K562 (cell line): ENCODE results near the gene PODN. TPM values are rescaled to one million over a fixed set of nuclear protein-coding genes. Genes with fewer than 3 reads are reported as not detected.
A peak's percentile ranks its signal among the peaks of the same experiment; 100 is the strongest.

ENCODE experiments used
- ATAC-seq: fragments of 200-7000 bp; cut with Tn5 transposase; 3 replicates; pipeline ENCODE4 v1.9.1; 2020; ENCODE audit warnings: moderate library complexity
- BruUV-seq: library from RNA; stranded (reverse); fragments of 400-500 nt; replicated peaks from 2 replicates; lab custom pipeline; 2021; lab: Mats Ljungman, UMichigan
- CTCF ChIA-PET: fragments of 300-600 bp; formaldehyde crosslinking; extraction: SDS; loops from one replicate; lab custom pipeline; 2021; ENCODE audit warnings: low intra/inter-chr PET ratio; lab: Yijun Ruan, JAX
- POLR2A ChIA-PET: fragments of 300-600, 350-650 bp; sonication (Branson Sonifier 250); formaldehyde crosslinking; extraction: SDS; loops from one replicate; lab custom pipeline; 2021; ENCODE audit warnings: antibody characterized with exemption, inconsistent platforms; lab: Yijun Ruan, JAX
- DNase-seq, 4 experiments: peaks; one replicate each; pipeline versions ENCODE4 v3.0.0 to v3.0.0-alpha.2; 2011 to 2018; ENCODE audit warnings: low spot score in 3 of 4, mixed read lengths in 3 of 4; ENCODE audit errors: extremely low read depth in 1 of 4
- FAIRE-seq: peaks from 2 replicates; lab custom pipeline; 2011; peaks lifted over from hg19 to GRCh38; lab: Jason Lieb, UNC
- H2AFZ ChIP-seq: 2 replicates; pipeline ENCODE4 v1.6.0; 2011; ENCODE audit warnings: low read depth, low read length, control low read depth, inconsistent platforms
- H3K27ac ChIP-seq: fragments of 200-600 bp; 3 replicates; pipeline ENCODE4 v1.8.0; 2011; ENCODE audit warnings: low read depth, mild to moderate bottlenecking, control low read depth, inconsistent platforms, low read length, moderate library complexity, mixed read lengths; ENCODE audit errors: extremely low read depth
- H3K27me3 ChIP-seq, 2 experiments: fragments of 300-600 bp in 1 of 2; 2 replicates in 1 of 2; 3 replicates in 1 of 2; pipeline versions ENCODE4 v1.6.0 to v1.8.0; 2011; ENCODE audit warnings: inconsistent platforms in 2 of 2, low read length in 2 of 2, mild to moderate bottlenecking in 1 of 2, mixed read lengths in 1 of 2, moderate library complexity in 1 of 2; ENCODE audit not compliant: control insufficient read depth in 2 of 2, insufficient read depth in 2 of 2
- H3K36me3 ChIP-seq: fragments of 300-600 bp; 3 replicates; pipeline ENCODE4 v1.8.0; 2011; ENCODE audit warnings: mild to moderate bottlenecking, low read length, inconsistent platforms; ENCODE audit not compliant: control insufficient read depth, insufficient read depth
- H3K4me1 ChIP-seq, 2 experiments: fragments of 200-600 bp in 1 of 2; replicated peaks in 1 of 2; 2 replicates in 1 of 2; 3 replicates in 1 of 2; pipeline versions ENCODE4 v1.5.1 to v1.8.0; 2011; ENCODE audit warnings: inconsistent platforms in 2 of 2, low read length in 2 of 2, mild to moderate bottlenecking in 1 of 2, mixed read lengths in 1 of 2, moderate library complexity in 1 of 2; ENCODE audit not compliant: control insufficient read depth in 2 of 2, insufficient read depth in 2 of 2
- H3K4me2 ChIP-seq: 2 replicates; pipeline ENCODE4 v1.6.1; 2011; ENCODE audit warnings: low read length, control low read depth, inconsistent platforms, mixed read lengths; ENCODE audit not compliant: insufficient read depth
- H3K4me3 ChIP-seq: fragments of 200-600 bp; sonication (generic), shearing (Covaris generic); 2 replicates; pipeline ENCODE4 v1.5.1; 2016; ENCODE audit warnings: control low read depth, inconsistent platforms
- H3K79me2 ChIP-seq: fragments of 200-600 bp; 3 replicates; pipeline ENCODE4 v1.8.0; 2011; ENCODE audit warnings: low read length, inconsistent platforms; ENCODE audit not compliant: control insufficient read depth, insufficient read depth
- H3K9ac ChIP-seq, 2 experiments: 2 replicates each; pipeline versions ENCODE4 v1.6.0 to v1.6.1; 2011; ENCODE audit warnings: low read depth in 2 of 2, low read length in 2 of 2, control low read depth in 1 of 2, inconsistent platforms in 1 of 2, mild to moderate bottlenecking in 1 of 2, mixed read lengths in 1 of 2; ENCODE audit not compliant: insufficient read depth in 1 of 2
- H3K9me1 ChIP-seq: one replicate; pipeline ENCODE4 v1.6.0; 2011; ENCODE audit warnings: inconsistent platforms, mild to moderate bottlenecking, low read length, moderate library complexity; ENCODE audit not compliant: control insufficient read depth, insufficient read depth
- H3K9me3 ChIP-seq: replicated peaks from 2 replicates; pipeline ENCODE4 v1.5.1; 2011; ENCODE audit warnings: low read depth, low read length, inconsistent platforms; ENCODE audit not compliant: control insufficient read depth, insufficient read depth
- H4K20me1 ChIP-seq: replicated peaks from 2 replicates; pipeline ENCODE4 v1.6.1; 2011; ENCODE audit warnings: low read length, inconsistent platforms, mixed read lengths; ENCODE audit not compliant: control insufficient read depth, insufficient read depth
- ARID3B ChIP-seq: fragments of 250-450 bp; sonication (Bioruptor Pico); IDR thresholded peaks from 2 replicates; pipeline ENCODE4 v1.4.0; 2020; ENCODE audit warnings: borderline replicate concordance
- BRD9 ChIP-seq: fragments of 450-650 bp; IDR thresholded peaks from 2 replicates; pipeline ENCODE4 v1.6.1; 2018; ENCODE audit warnings: low read depth; ENCODE audit not compliant: partially characterized antibody
- C11orf30 ChIP-seq: fragments of 450-650 bp; IDR thresholded peaks from 2 replicates; pipeline ENCODE4 v1.6.1; 2016; ENCODE audit warnings: low read depth, mild to moderate bottlenecking
- CHD4 ChIP-seq: fragments of 200-600 bp; sonication (generic); IDR thresholded peaks from 3 replicates; pipeline ENCODE4 v1.6.1; 2012; ENCODE audit warnings: low read depth, mild to moderate bottlenecking, mixed read lengths, low read length, inconsistent platforms; ENCODE audit not compliant: insufficient read depth, insufficient replicate concordance, poor library complexity, severe bottlenecking
- DPF2 ChIP-seq: fragments of 450-650 bp; IDR thresholded peaks from 2 replicates; pipeline ENCODE4 v1.6.1; 2016
- ELF2 ChIP-seq: fragments of 250-450 bp; sonication (Bioruptor Pico); IDR thresholded peaks from 2 replicates; pipeline ENCODE4 v1.5.0; 2021; ENCODE audit warnings: mild to moderate bottlenecking
- FOXM1 ChIP-seq, 2 experiments: fragments of 450-650 bp in 1 of 2; sonication (generic) in 1 of 2; formaldehyde crosslinking in 1 of 2; IDR thresholded peaks; 2 replicates each; pipeline versions ENCODE4 v1.6.1 to v1.9.0; 2017 to 2022; ENCODE audit warnings: low read depth in 2 of 2, mild to moderate bottlenecking in 2 of 2, missing genetic modification reagents in 1 of 2, moderate library complexity in 1 of 2
- HDAC1 ChIP-seq, 2 experiments: fragments of 450-650 bp; IDR thresholded peaks; 2 replicates each; pipeline ENCODE4 v1.6.1; 2016 to 2017; ENCODE audit warnings: inconsistent platforms in 1 of 2, mild to moderate bottlenecking in 1 of 2, moderate library complexity in 1 of 2
- MLLT1 ChIP-seq, 2 experiments: fragments of 450-650 bp; IDR thresholded peaks; 2 replicates each; pipeline ENCODE4 v1.6.1; 2016
- NRF1 ChIP-seq, 2 experiments: fragments of 450-650 bp; IDR thresholded peaks in 1 of 2; conservative IDR thresholded peaks in 1 of 2; 2 replicates each; pipeline ENCODE4 v1.6.1; 2014; ENCODE audit warnings: mild to moderate bottlenecking in 2 of 2
- SREBF1 ChIP-seq: fragments of 150-350 bp; IDR thresholded peaks from 2 replicates; pipeline ENCODE4 v1.6.1; 2014; ENCODE audit warnings: antibody characterized with exemption, low read depth, low read length, borderline replicate concordance
- TBL1XR1 ChIP-seq, 2 experiments: IDR thresholded peaks; 2 replicates each; pipeline ENCODE4 v1.6.1; 2012; ENCODE audit warnings: improper control_type of control experiment in 2 of 2, low read length in 2 of 2, mild to moderate bottlenecking in 1 of 2
- TRIM28 ChIP-seq: fragments of 450-650 bp; IDR thresholded peaks from 2 replicates; pipeline ENCODE4 v1.6.1; 2017
- ZBTB17 ChIP-seq: fragments of 450-650 bp; formaldehyde crosslinking; IDR thresholded peaks from 2 replicates; pipeline ENCODE4 v1.4.0; 2020; ENCODE audit warnings: mild to moderate bottlenecking
- ZFP36 ChIP-seq: fragments of 150-350 bp; IDR thresholded peaks from 2 replicates; pipeline ENCODE4 v1.6.1; 2018; ENCODE audit warnings: low read length, low read depth; ENCODE audit not compliant: partially characterized antibody
- ZNF140 ChIP-seq: fragments of 250-450 bp; sonication (Bioruptor Pico); IDR thresholded peaks from 2 replicates; pipeline ENCODE4 v1.8.0; 2021; ENCODE audit warnings: moderate library complexity, mild to moderate bottlenecking, inconsistent platforms
- WGBS: fragments of 100-300 bp; shearing (Covaris generic); methylation state at CpG from one replicate; pipeline ENCODE4 v1.1.6; 2016; ENCODE audit warnings: low coverage, mixed read lengths; ENCODE audit not compliant: insufficient coverage; ENCODE audit errors: missing lambda C conversion rate; 5-methylcytosine and 5-hydroxymethylcytosine counted together
- in situ Hi-C: fragments of 300-500 bp; cut with MboI; formaldehyde crosslinking; loops from 4 replicates; pipeline ENCODE4 v1.15.0; 2018; ENCODE audit warnings: inconsistent platforms, mixed read lengths
- intact Hi-C: fragments of 100-400 bp; cut with micrococcal nuclease; formaldehyde crosslinking; loops from 2 replicates; pipeline ENCODE4 v1.14.2; 2022
- polyA plus RNA-seq, 8 experiments: library from polyadenylated mRNA; depleted of rRNA in 4 of 8; stranded (reverse) in 5 of 8; unstranded in 3 of 8; fragments of >200 nt; fragmentation: Nextera tagmentation in 2 of 8; fragmentation: Illumina TruSeq in 1 of 8; extraction: Ambion mirVana in 2 of 8; extraction: Trizol in 1 of 8; gene quantifications; 2 replicates each; pipeline versions ENCODE4 v1.2.1 to v1.2.3, GENCODE V29; 2011 to 2014; ENCODE audit warnings: inconsistent platforms in 1 of 8, missing spikeins in 1 of 8
- total RNA-seq, 7 experiments: library from RNA; depleted of rRNA in 6 of 7; stranded (reverse); fragments of >200 nt in 6 of 7; fragmentation: Illumina TruSeq in 2 of 7; extraction: Trizol in 2 of 7; gene quantifications; 2 replicates each; pipeline versions ENCODE4 v1.2.1 to v1.2.3, GENCODE V29; 2011 to 2021; ENCODE audit warnings: low replicate concordance in 1 of 7
- TF ChIP-seq, protein P1 (sequence below): fragments of 250-450 bp; sonication (Bioruptor Pico); IDR thresholded peaks from 2 replicates; pipeline ENCODE4 v1.8.0; 2022; ENCODE audit warnings: moderate library complexity, mild to moderate bottlenecking, inconsistent platforms

Gene PODN
- total and polyA plus RNA-seq, 9 of the 15 experiments (the other 6 are each of a cell fraction or from before 2014, with no cell fraction given): not detected

GRCh38 chr1:53014791-53015507, 47.1 kb upstream of the PODN start:
- POLR2A ChIA-PET: interaction anchor here (0.6 to 1.7 kb wide), 7 partner anchors 11 to 152 kb away, joined by 3 to 5 read pairs (median 3); no protein-coding TSS in a partner anchor
- Histone ChIP-seq H3K79me2 (peaks cover 22% of the 10 kb centered on the region), H3K27ac (peak overlapping the region; percentile 47), H3K9me3 (no peaks in the 10 kb centered on the region), H3K27me3 (no peaks in the 10 kb centered on the region), H3K4me3 (peak overlapping the region; percentile 53), H3K9ac (peak overlapping the region; percentile 72 to 83), H3K36me3 (no peaks in the 10 kb centered on the region), H3K4me1 (peaks cover 0 to 10% of the 10 kb centered on the region in 2 experiments; a peak in 3 of 5 replicates), H3K9me1 (no peaks in the 10 kb centered on the region), H3K4me2 (peak overlapping the region; percentile 86), H4K20me1 (no peaks in the 10 kb centered on the region), H2AFZ (peak overlapping the region; percentile 93)
- peak; percentile 93 for FAIRE-seq
- ATAC-seq: peak; percentile 95
- TSS peak; percentile 60 for BruUV-seq
- DNase-seq: peak; percentile 84 to 93 (median 86)
- intact Hi-C loops (no loop called here), in situ Hi-C loops (no loop called here)
- WGBS: 1% methylated on average over 9 of the region's 9 CpGs
- CTCF ChIA-PET: no interaction called here
- TF ChIP-seq FOXM1 (IDR thresholded peaks at IDR 0.05; ENCODE audit: low read depth) (peak; percentile 73; the same call in 1 of the 2 replicates), FOXM1 (CRISPR knock-in tag; IDR thresholded peaks at IDR 0.05; ENCODE audit: low read depth) (no peak), TBL1XR1 (IDR thresholded peaks at IDR 0.05; ENCODE audit: low read length in 2 of 2) (0 out of 4 replicates have a peak, but pooled peaks of 1 of the 2 experiments have one; percentile 16), BRD9 (no peak), ZNF140 (CRISPR knock-in tag) (no peak), ARID3B (no peak), HDAC1 (IDR thresholded peaks at IDR 0.05) (peak in 1 of 2 experiments; percentile 72; a peak in 2 of 4 replicates), NRF1 (conservative IDR thresholded peaks at IDR 0.05 in 1 of 2, IDR thresholded peaks at IDR 0.05 in 1 of 2) (no peak; a peak in 1 of 4 replicates), SREBF1 (0 out of 2 replicates have a peak, but pooled peaks have one; percentile 47), ZBTB17 (CRISPR knock-in tag) (peak; percentile 99), TRIM28 (0 out of 2 replicates have a peak, but pooled peaks have one; percentile 42), ZFP36 (peak; percentile 71), MLLT1 (IDR thresholded peaks at IDR 0.05) (peak in 1 of 2 experiments; percentile 100; a peak in 2 of 4 replicates), CHD4 (no peak), DPF2 (no peak), C11orf30 (no peak), ELF2 (peak; percentile 92)
- TF ChIP-seq, protein P1, sequence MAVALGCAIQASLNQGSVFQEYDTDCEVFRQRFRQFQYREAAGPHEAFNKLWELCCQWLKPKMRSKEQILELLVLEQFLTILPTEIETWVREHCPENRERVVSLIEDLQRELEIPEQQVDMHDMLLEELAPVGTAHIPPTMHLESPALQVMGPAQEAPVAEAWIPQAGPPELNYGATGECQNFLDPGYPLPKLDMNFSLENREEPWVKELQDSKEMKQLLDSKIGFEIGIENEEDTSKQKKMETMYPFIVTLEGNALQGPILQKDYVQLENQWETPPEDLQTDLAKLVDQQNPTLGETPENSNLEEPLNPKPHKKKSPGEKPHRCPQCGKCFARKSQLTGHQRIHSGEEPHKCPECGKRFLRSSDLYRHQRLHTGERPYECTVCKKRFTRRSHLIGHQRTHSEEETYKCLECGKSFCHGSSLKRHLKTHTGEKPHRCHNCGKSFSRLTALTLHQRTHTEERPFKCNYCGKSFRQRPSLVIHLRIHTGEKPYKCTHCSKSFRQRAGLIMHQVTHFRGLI: no peak
